Erythroblast (primary cell): Measurements from ENCODE around the gene MAPT.

Experiments
- DNase-seq, 2 experiments: peaks; one replicate each; lab custom pipeline; 2025; lab: John Stamatoyannopoulos, UW
- GATA1 ChIP-seq: IDR thresholded peaks from 2 replicates; pipeline ENCODE4 v1.6.1; 2011; ENCODE audit warnings: low read depth, mild to moderate bottlenecking, control low read depth, low read length, moderate library complexity
- POLR2A ChIP-seq: IDR thresholded peaks from 2 replicates; pipeline ENCODE4 v1.6.1; 2011; ENCODE audit warnings: mild to moderate bottlenecking, low read length

MAPT gene

GRCh38 chr17:45894022-45894784, at the start of gene MAPT:
TSS of gene MAPT (plus strand) at chr17:45894554. CDS start at chr17:45962338, 67,784 bp downstream.
- TF ChIP-seq POLR2A (no peak), GATA1 (no peak)
- peak; percentile 90 to 93 for DNase-seq

GRCh38 chr17:45844695-45845375, 49.5 kb upstream of the MAPT start, which contains the start of gene SPPL2C:
TSS of gene SPPL2C (plus strand) at chr17:45844881. CDS start at chr17:45844907, 26 bp downstream.
- TF ChIP-seq POLR2A (no peak), GATA1 (no peak)
- DNase-seq: no peak

GRCh38 chr17:45845376-45846185, 48.8 kb upstream of the MAPT start:
- no peak for TF ChIP-seq POLR2A
- no peak for TF ChIP-seq GATA1
- no peak for DNase-seq

GRCh38 chr17:45846223-45846622, 48.1 kb upstream of the MAPT start:
- TF ChIP-seq GATA1: no peak
- TF ChIP-seq POLR2A: no peak
- DNase-seq: no peak

GRCh38 chr17:45846646-45847045, 47.7 kb upstream of the MAPT start:
- DNase-seq: no peak
- TF ChIP-seq POLR2A (no peak), GATA1 (no peak)

GRCh38 chr17:45847101-45847500, 47.3 kb upstream of the MAPT start:
- no peak for DNase-seq
- no peak for TF ChIP-seq POLR2A
- no peak for TF ChIP-seq GATA1

- no peak for TF ChIP-seq POLR2A
- TF ChIP-seq GATA1: no peak
- no peak for DNase-seq
Observed at GRCh38 chr17:45847747-45848146, 46.6 kb upstream of the MAPT start.

GRCh38 chr17:45848405-45848804, 45.9 kb upstream of the MAPT start:
- no peak for DNase-seq
- TF ChIP-seq POLR2A: no peak
- no peak for TF ChIP-seq GATA1

GRCh38 chr17:45848868-45849535, 45.4 kb upstream of the MAPT start:
- DNase-seq: no peak
- TF ChIP-seq POLR2A: no peak
- no peak for TF ChIP-seq GATA1

GRCh38 chr17:45849536-45849990, 44.8 kb upstream of the MAPT start:
- DNase-seq: no peak
- TF ChIP-seq POLR2A: no peak
- no peak for TF ChIP-seq GATA1

GRCh38 chr17:45850011-45850410, 44.3 kb upstream of the MAPT start:
- DNase-seq: no peak
- no peak for TF ChIP-seq POLR2A

- TF ChIP-seq POLR2A (no peak), GATA1 (no peak)
- no peak for DNase-seq
Observed at GRCh38 chr17:45850468-45850867, 43.9 kb upstream of the MAPT start.

GRCh38 chr17:45851022-45851421, 43.3 kb upstream of the MAPT start:
- TF ChIP-seq GATA1: no peak
- no peak for TF ChIP-seq POLR2A
- DNase-seq: no peak

- TF ChIP-seq GATA1 (no peak), POLR2A (no peak)
- DNase-seq: no peak
Observed at GRCh38 chr17:45851464-45851863, 42.9 kb upstream of the MAPT start.
